Esophagus muscularis mucosa (tissue), 4 donors: ENCODE results near the gene KDM1A. TPM values are rescaled to one million over a fixed set of nuclear protein-coding genes. Genes with fewer than 3 reads are reported as not detected.

Experiments used
- DNase-seq: peaks from one replicate; pipeline ENCODE4 v3.0.0-alpha.2; 2017; ENCODE audit errors: extremely low spot score
- H3K27ac ChIP-seq, 4 donors: fragments of 200-600 bp; sonication (generic); replicated peaks in 1 of 4; 1 replicate in 3 of 4; 2 replicates in 1 of 4; pipeline ENCODE4 v1.5.1; 2016 to 2019; ENCODE audit warnings: mild to moderate bottlenecking in 1 of 4
- H3K27me3 ChIP-seq, 4 donors: fragments of 200-600 bp; sonication (generic); one replicate each; pipeline versions ENCODE4 v1.5.1 to v1.6.0; 2016 to 2019
- H3K36me3 ChIP-seq, 4 donors: fragments of 200-600 bp; sonication (generic); one replicate each; pipeline ENCODE4 v1.5.1; 2016 to 2019
- H3K4me1 ChIP-seq, 4 donors: fragments of 200-600 bp; sonication (generic); one replicate each; pipeline ENCODE4 v1.5.1; 2016 to 2019
- H3K4me3 ChIP-seq, 4 donors: fragments of 200-600 bp; sonication (generic); 1 replicate in 2 of 4; 2 replicates in 2 of 4; pipeline ENCODE4 v1.5.1; 2016 to 2019; ENCODE audit warnings: mild to moderate bottlenecking in 4 of 4, moderate library complexity in 1 of 4
- H3K9me3 ChIP-seq, 4 donors: fragments of 200-600 bp; sonication (generic); 1 replicate in 3 of 4; 2 replicates in 1 of 4; pipeline ENCODE4 v1.5.1; 2016 to 2019
- EP300 ChIP-seq: sonication (generic); formaldehyde crosslinking; IDR thresholded peaks from one replicate; pipeline ENCODE4 v1.6.1; 2017; ENCODE audit warnings: antibody characterized with exemption
- POLR2A ChIP-seq: fragments of 450-650 bp; IDR thresholded peaks from one replicate; pipeline ENCODE4 v1.6.1; 2017; ENCODE audit warnings: antibody characterized with exemption, moderate library complexity, mild to moderate bottlenecking, low read depth
- POLR2AphosphoS5 ChIP-seq, 2 donors: sonication (generic); formaldehyde crosslinking; IDR thresholded peaks; one replicate each; pipeline ENCODE4 v1.6.1; 2017; ENCODE audit warnings: antibody characterized with exemption in 2 of 2
- WGBS: methylation state at CpG from one replicate; pipeline ENCODE4 v1.1.5; 2018; 5-methylcytosine and 5-hydroxymethylcytosine counted together
- intact Hi-C: fragments of 100-400 bp; cut with DNase I; formaldehyde crosslinking; loops from one replicate; pipeline ENCODE4 v1.15.1; 2023
- small RNA-seq, 3 donors: library from RNA; depleted of rRNA; stranded (forward); fragments of <200 nt; gene quantifications; one replicate each; pipeline ENCODE3, GENCODE V24; 2016
- total RNA-seq, 4 donors: library from RNA; depleted of rRNA; stranded (reverse); fragments of >200 nt; gene quantifications; one replicate each; pipeline versions ENCODE4 v1.1.0 to v1.2.1, GENCODE V29; 2016
- TF ChIP-seq, protein P1 (sequence below), 3 experiments: fragments of 200-600 bp in 2 of 3; fragments of 450-650 bp in 1 of 3; sonication (generic) in 2 of 3; IDR thresholded peaks; one replicate each; pipeline ENCODE4 v1.5.1; 2017 to 2019; ENCODE audit warnings: antibody characterized with exemption in 3 of 3, mild to moderate bottlenecking in 2 of 3, moderate library complexity in 1 of 3

KDM1A gene
- total RNA-seq, 4 donors from 2014 or later, result 39.0 to 70.2 (median 51.1) TPM

GRCh38 chr1:23126200-23126599 lies 106.9 kb downstream of the KDM1A start:
- no peaks in the 10 kb centered on the region for H3K36me3 ChIP-seq
- 70% methylated on average over 1 of the region's 1 CpG for WGBS
- H3K27ac ChIP-seq, result no peak overlapping the region
- intact Hi-C loops, result no loop called here
- no peaks in the 10 kb centered on the region for H3K9me3 ChIP-seq
- peaks cover 17 to 69% (median 49%) of the 10 kb centered on the region in 4 donors for H3K4me1 ChIP-seq
- H3K27me3 ChIP-seq, result no peaks in the 10 kb centered on the region
- TF ChIP-seq, protein P1, sequence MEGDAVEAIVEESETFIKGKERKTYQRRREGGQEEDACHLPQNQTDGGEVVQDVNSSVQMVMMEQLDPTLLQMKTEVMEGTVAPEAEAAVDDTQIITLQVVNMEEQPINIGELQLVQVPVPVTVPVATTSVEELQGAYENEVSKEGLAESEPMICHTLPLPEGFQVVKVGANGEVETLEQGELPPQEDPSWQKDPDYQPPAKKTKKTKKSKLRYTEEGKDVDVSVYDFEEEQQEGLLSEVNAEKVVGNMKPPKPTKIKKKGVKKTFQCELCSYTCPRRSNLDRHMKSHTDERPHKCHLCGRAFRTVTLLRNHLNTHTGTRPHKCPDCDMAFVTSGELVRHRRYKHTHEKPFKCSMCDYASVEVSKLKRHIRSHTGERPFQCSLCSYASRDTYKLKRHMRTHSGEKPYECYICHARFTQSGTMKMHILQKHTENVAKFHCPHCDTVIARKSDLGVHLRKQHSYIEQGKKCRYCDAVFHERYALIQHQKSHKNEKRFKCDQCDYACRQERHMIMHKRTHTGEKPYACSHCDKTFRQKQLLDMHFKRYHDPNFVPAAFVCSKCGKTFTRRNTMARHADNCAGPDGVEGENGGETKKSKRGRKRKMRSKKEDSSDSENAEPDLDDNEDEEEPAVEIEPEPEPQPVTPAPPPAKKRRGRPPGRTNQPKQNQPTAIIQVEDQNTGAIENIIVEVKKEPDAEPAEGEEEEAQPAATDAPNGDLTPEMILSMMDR (IDR thresholded peaks at IDR 0.05), result no peak
- no peak for DNase-seq
- H3K4me3 ChIP-seq, result no peak overlapping the region

GRCh38 chr1:23126801-23127200 lies 107.5 kb downstream of the KDM1A start:
- intact Hi-C loops, result no loop called here

GRCh38 chr1:23129846-23130245 lies 110.6 kb downstream of the KDM1A start:
- TF ChIP-seq POLR2AphosphoS5 (IDR thresholded peaks at IDR 0.05), result no peak
- TF ChIP-seq EP300, result no peak
- Histone ChIP-seq H3K27ac (no peak overlapping the region), H3K27me3 (no peaks in the 10 kb centered on the region), H3K4me3 (no peak overlapping the region), H3K4me1 (peaks cover 0 to 50% (median 23%) of the 10 kb centered on the region in 4 donors), H3K9me3 (no peaks in the 10 kb centered on the region), H3K36me3 (no peaks in the 10 kb centered on the region)
- no peak for DNase-seq
- intact Hi-C loops, result no loop called here

More at GRCh38 chr1:23126801-23127200, 107.5 kb downstream of the KDM1A start:
- 54% methylated on average over 3 of the region's 3 CpGs for WGBS
- Histone ChIP-seq H3K27me3 (no peaks in the 10 kb centered on the region), H3K36me3 (no peaks in the 10 kb centered on the region), H3K4me1 (peaks cover 17 to 69% (median 45%) of the 10 kb centered on the region in 4 donors), H3K27ac (no peak overlapping the region), H3K9me3 (no peaks in the 10 kb centered on the region), H3K4me3 (no peak overlapping the region)
- DNase-seq, result no peak
- no peak for TF ChIP-seq EP300
- TF ChIP-seq, protein P1 (IDR thresholded peaks at IDR 0.05), result no peak
- TF ChIP-seq POLR2AphosphoS5 (IDR thresholded peaks at IDR 0.05), result no peak
- TF ChIP-seq POLR2A, result no peak

- WGBS, result 54% methylated on average over 1 of the region's 1 CpG
- DNase-seq, result no peak
Observed at GRCh38 chr1:23132033-23132432, 112.8 kb downstream of the KDM1A start.

More at GRCh38 chr1:23132033-23132432, 112.8 kb downstream of the KDM1A start:
- intact Hi-C loops, result no loop called here
- no peak for TF ChIP-seq POLR2AphosphoS5 (IDR thresholded peaks at IDR 0.05)
- TF ChIP-seq POLR2A, result no peak
- TF ChIP-seq, protein P1 (IDR thresholded peaks at IDR 0.05), result no peak
- no peak for TF ChIP-seq EP300
- H3K27ac ChIP-seq, result no peak overlapping the region
- H3K9me3 ChIP-seq, result no peaks in the 10 kb centered on the region
- H3K27me3 ChIP-seq, result no peaks in the 10 kb centered on the region
- peaks cover 0 to 28% (median 11%) of the 10 kb centered on the region in 4 donors for H3K4me1 ChIP-seq
- H3K36me3 ChIP-seq, result no peaks in the 10 kb centered on the region
- no peak overlapping the region for H3K4me3 ChIP-seq

Small RNA genes within 50 kb of the gene (small RNA-seq; reads per million reads assigned to genes)
- gene MIR3115, result 0 reads per million in 3 donors
- 0 reads per million in 3 donors for gene MIR4419A

Other genes starting within 250 kb of the KDM1A start
- gene LACTBL1, start 46.6 kb upstream of the KDM1A start, total RNA-seq, result not detected
- gene TEX46, start 3.6 kb upstream of the KDM1A start, total RNA-seq, result not detected
- gene LUZP1, start 149.4 kb downstream of the KDM1A start, total RNA-seq, result 10 to 100 TPM; 23.4 to 34.4 (median 27.3) TPM
- not detected for gene HTR1D, start 198.0 kb downstream of the KDM1A start, total RNA-seq